AG04450 (cell line): Measurements from ENCODE around the gene CMC4. TPM values are rescaled to one million over a fixed set of nuclear protein-coding genes. Genes with fewer than 3 reads are reported as not detected.

ENCODE experiments used
- CTCF ChIA-PET: fragments of 300-600, 350-600 bp; formaldehyde crosslinking; extraction: SDS; loops from one replicate; lab custom pipeline; 2022; ENCODE audit warnings: antibody characterized with exemption, inconsistent platforms; lab: Charles Lee
- POLR2A ChIA-PET: fragments of 350-600 bp; formaldehyde crosslinking; extraction: SDS; loops from one replicate; lab custom pipeline; 2021; ENCODE audit warnings: antibody characterized with exemption, inconsistent platforms; lab: Yijun Ruan, JAX
- DNase-seq: peaks from one replicate; pipeline ENCODE4 v3.0.0-alpha.2; 2011; ENCODE audit warnings: low read depth, low spot score
- H3K27ac ChIP-seq: one replicate; pipeline ENCODE4 v1.5.1; 2012; ENCODE audit warnings: low read depth, low read length, control low read depth
- H3K27me3 ChIP-seq: one replicate; pipeline ENCODE4 v1.6.0; 2012; ENCODE audit warnings: low read length; ENCODE audit not compliant: control insufficient read depth, insufficient read depth
- H3K4me3 ChIP-seq: 2 replicates; pipeline ENCODE4 v1.5.1; 2011; ENCODE audit warnings: mild to moderate bottlenecking, low read depth, low read length, control low read depth
- H3K9me3 ChIP-seq: 2 replicates; pipeline ENCODE4 v1.5.1; 2012; ENCODE audit warnings: low read length; ENCODE audit not compliant: control insufficient read depth, insufficient read depth
- polyA plus RNA-seq: library from polyadenylated mRNA; depleted of rRNA; stranded (reverse); fragments of >200 nt; gene quantifications from 2 replicates; pipeline ENCODE4 v1.2.3, GENCODE V29; 2011
- TF ChIP-seq, protein P1 (sequence below): IDR thresholded peaks from 2 replicates; pipeline ENCODE4 v1.5.1; 2011; ENCODE audit warnings: low read depth, low read length, control low read depth, inconsistent platforms

CMC4 gene
- polyA plus RNA-seq, 1 experiment, result 10.1 TPM

- TF ChIP-seq, protein P1, sequence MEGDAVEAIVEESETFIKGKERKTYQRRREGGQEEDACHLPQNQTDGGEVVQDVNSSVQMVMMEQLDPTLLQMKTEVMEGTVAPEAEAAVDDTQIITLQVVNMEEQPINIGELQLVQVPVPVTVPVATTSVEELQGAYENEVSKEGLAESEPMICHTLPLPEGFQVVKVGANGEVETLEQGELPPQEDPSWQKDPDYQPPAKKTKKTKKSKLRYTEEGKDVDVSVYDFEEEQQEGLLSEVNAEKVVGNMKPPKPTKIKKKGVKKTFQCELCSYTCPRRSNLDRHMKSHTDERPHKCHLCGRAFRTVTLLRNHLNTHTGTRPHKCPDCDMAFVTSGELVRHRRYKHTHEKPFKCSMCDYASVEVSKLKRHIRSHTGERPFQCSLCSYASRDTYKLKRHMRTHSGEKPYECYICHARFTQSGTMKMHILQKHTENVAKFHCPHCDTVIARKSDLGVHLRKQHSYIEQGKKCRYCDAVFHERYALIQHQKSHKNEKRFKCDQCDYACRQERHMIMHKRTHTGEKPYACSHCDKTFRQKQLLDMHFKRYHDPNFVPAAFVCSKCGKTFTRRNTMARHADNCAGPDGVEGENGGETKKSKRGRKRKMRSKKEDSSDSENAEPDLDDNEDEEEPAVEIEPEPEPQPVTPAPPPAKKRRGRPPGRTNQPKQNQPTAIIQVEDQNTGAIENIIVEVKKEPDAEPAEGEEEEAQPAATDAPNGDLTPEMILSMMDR, result no peak
- no peak overlapping the region for H3K27ac ChIP-seq
- ChIA-PET CTCF (interaction anchor here (0.8 to 3.7 kb wide), 9 partner anchors 8 to 139 kb away, joined by 3 to 19 read pairs (median 5); partner anchors contain the start of genes CMC4 and MTCP1), POLR2A (interaction anchor here (0.8 kb wide), 1 partner anchor 29 kb away, joined by 3 read pairs; the partner anchor contains the start of gene FUNDC2)
- no peak for DNase-seq
- no peaks in the 10 kb centered on the region for H3K9me3 ChIP-seq
- no peaks in the 10 kb centered on the region for H3K27me3 ChIP-seq
- H3K4me3 ChIP-seq, result no peak overlapping the region
Measured at GRCh38 chrX:155056471-155056870, 14.5 kb downstream of the CMC4 start.

DNA sequence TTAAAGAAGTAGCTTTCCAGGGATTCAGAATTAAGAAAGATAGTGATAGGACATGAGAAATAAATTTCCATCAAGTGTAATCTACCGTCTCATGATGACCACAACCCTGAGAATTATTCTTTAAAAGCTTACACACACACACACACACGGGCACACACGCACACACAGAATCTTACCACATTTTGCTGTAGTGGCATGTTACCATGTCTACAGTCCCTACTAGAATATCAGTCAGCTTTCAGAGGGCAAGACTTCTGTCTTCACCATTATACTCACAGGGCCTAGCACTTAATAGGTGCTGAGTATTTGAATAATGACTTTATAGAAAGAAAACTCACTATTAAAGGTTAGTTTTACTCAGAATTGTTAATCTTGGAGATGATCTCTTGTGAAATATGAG is 15.4 kb downstream of the CMC4 start:
- H3K9me3 ChIP-seq, result no peaks in the 10 kb centered on the region
- POLR2A ChIA-PET, result no interaction called here
- no peak overlapping the region for H3K4me3 ChIP-seq
- DNase-seq, result no peak
- no peak overlapping the region for H3K27ac ChIP-seq
- CTCF ChIA-PET, result interaction anchor here (0.6 to 1.2 kb wide), 2 partner anchors 75 to 161 kb away, joined by 3 to 4 read pairs; no protein-coding TSS in a partner anchor
- TF ChIP-seq, protein P1, result no peak
- no peaks in the 10 kb centered on the region for H3K27me3 ChIP-seq

- H3K4me3 ChIP-seq, result no peak overlapping the region
- no peak for DNase-seq
- TF ChIP-seq, protein P1, result no peak
- POLR2A ChIA-PET, result no interaction called here
- no peaks in the 10 kb centered on the region for H3K9me3 ChIP-seq
- H3K27me3 ChIP-seq, result no peaks in the 10 kb centered on the region
- no peak overlapping the region for H3K27ac ChIP-seq
- CTCF ChIA-PET, result no interaction called here
Measured at GRCh38 chrX:155054255-155054654, 16.7 kb downstream of the CMC4 start.

DNA sequence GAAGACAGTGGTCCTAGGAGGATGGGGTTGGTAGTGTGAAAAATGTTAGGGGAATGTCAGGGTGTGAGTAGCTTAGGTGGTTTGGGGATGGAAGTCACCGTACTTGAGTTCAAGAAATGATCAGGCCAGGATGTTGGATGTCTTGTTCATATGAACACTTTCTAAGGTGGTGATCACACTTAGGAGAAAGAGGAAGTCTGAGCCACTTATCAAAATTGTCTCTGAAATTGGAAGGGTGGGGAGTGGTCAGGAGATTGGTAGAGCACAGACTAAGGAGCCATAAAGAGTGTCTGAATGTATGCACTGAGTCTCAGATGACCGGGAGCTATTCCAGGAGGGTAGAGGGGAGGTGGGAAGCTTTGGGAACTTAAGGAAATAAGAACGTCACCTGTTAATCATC is 17.3 kb downstream of the CMC4 start:
- POLR2A ChIA-PET, result no interaction called here
- no peak overlapping the region for H3K4me3 ChIP-seq
- no peaks in the 10 kb centered on the region for H3K27me3 ChIP-seq
- no peak overlapping the region for H3K27ac ChIP-seq
- no peaks in the 10 kb centered on the region for H3K9me3 ChIP-seq
- no peak for DNase-seq
- TF ChIP-seq, protein P1, result no peak
- CTCF ChIA-PET, result no interaction called here

GRCh38 chrX:155052738-155053498 is 18.0 kb downstream of the CMC4 start:
- ChIA-PET CTCF (no interaction called here), POLR2A (no interaction called here)
- Histone ChIP-seq H3K27me3 (no peaks in the 10 kb centered on the region), H3K27ac (no peak overlapping the region), H3K9me3 (no peaks in the 10 kb centered on the region), H3K4me3 (no peak overlapping the region)
- TF ChIP-seq, protein P1, result no peak
- DNase-seq, result no peak
